Keratinocyte (primary cell): ENCODE data around the gene CLDN20. TPM values are rescaled to one million over a fixed set of nuclear protein-coding genes. Genes with fewer than 3 reads are reported as not detected.

Experiments used
- DNase-seq: peaks from one replicate; pipeline ENCODE4 v3.0.0-alpha.2; 2011; ENCODE audit warnings: low read depth, missing footprints, low spot score
- FAIRE-seq: peaks from 2 replicates; lab custom pipeline; 2011; peaks lifted over from hg19 to GRCh38; lab: Jason Lieb, UNC
- H2AFZ ChIP-seq: 2 replicates; pipeline ENCODE4 v1.6.0; 2012; ENCODE audit warnings: low read length, control low read depth, inconsistent platforms; ENCODE audit not compliant: control insufficient read depth
- H3K27ac ChIP-seq: 2 replicates; pipeline ENCODE4 v1.5.1; 2011; ENCODE audit warnings: low read length; ENCODE audit not compliant: control insufficient read depth, insufficient read depth
- H3K27me3 ChIP-seq: 3 replicates; pipeline ENCODE4 v1.6.0; 2011; ENCODE audit warnings: low read length; ENCODE audit not compliant: control insufficient read depth, insufficient read depth; ENCODE audit errors: extremely low read depth
- H3K36me3 ChIP-seq, 2 experiments: 2 replicates in 1 of 2; 3 replicates in 1 of 2; pipeline ENCODE4 v1.5.1; 2011; ENCODE audit warnings: low read length in 2 of 2, mild to moderate bottlenecking in 1 of 2; ENCODE audit not compliant: control insufficient read depth in 2 of 2, insufficient read depth in 2 of 2; ENCODE audit errors: extremely low read depth in 1 of 2
- H3K4me1 ChIP-seq: 3 replicates; pipeline ENCODE4 v1.5.1; 2011; ENCODE audit warnings: low read length; ENCODE audit not compliant: control insufficient read depth, insufficient read depth; ENCODE audit errors: extremely low read depth
- H3K4me2 ChIP-seq: 3 replicates; pipeline ENCODE4 v1.6.0; 2011; ENCODE audit warnings: low read depth, low read length; ENCODE audit not compliant: control insufficient read depth, insufficient read depth; ENCODE audit errors: extremely low read depth
- H3K4me3 ChIP-seq, 3 experiments: fragments of 200-600 bp in 1 of 3; sonication (generic) in 1 of 3; 2 replicates in 2 of 3; 3 replicates in 1 of 3; pipeline ENCODE4 v1.5.1; 2011 to 2016; ENCODE audit warnings: low read length in 3 of 3, mild to moderate bottlenecking in 3 of 3, control low read depth in 2 of 3, inconsistent platforms in 1 of 3, low read depth in 1 of 3, mixed read lengths in 1 of 3, mixed run types in 1 of 3, moderate library complexity in 1 of 3; ENCODE audit not compliant: control insufficient read depth in 2 of 3, insufficient read depth in 2 of 3; ENCODE audit errors: extremely low read depth in 1 of 3
- H3K79me2 ChIP-seq: 2 replicates; pipeline ENCODE4 v1.6.0; 2012; ENCODE audit warnings: low read length; ENCODE audit not compliant: control insufficient read depth, insufficient read depth
- H3K9ac ChIP-seq: 3 replicates; pipeline ENCODE4 v1.6.0; 2011; ENCODE audit warnings: low read length; ENCODE audit not compliant: control insufficient read depth, insufficient read depth; ENCODE audit errors: extremely low read depth
- H3K9me1 ChIP-seq: 3 replicates; pipeline ENCODE4 v1.6.0; 2011; ENCODE audit warnings: low read length; ENCODE audit not compliant: control insufficient read depth, insufficient read depth; ENCODE audit errors: extremely low read depth
- H3K9me3 ChIP-seq: 2 replicates; pipeline ENCODE4 v1.5.1; 2012; ENCODE audit warnings: low read depth, low read length; ENCODE audit not compliant: control insufficient read depth
- H4K20me1 ChIP-seq: 3 replicates; pipeline ENCODE4 v1.6.0; 2011; ENCODE audit warnings: low read length; ENCODE audit not compliant: control insufficient read depth, insufficient read depth; ENCODE audit errors: extremely low read depth
- EZH2 ChIP-seq: IDR thresholded peaks from one replicate; pipeline ENCODE4 v1.6.1; 2012; ENCODE audit warnings: inconsistent platforms, mild to moderate bottlenecking, low read length, moderate library complexity
- dilution Hi-C: fragments of 300-500 bp; cut with MboI; formaldehyde crosslinking; loops from one replicate; pipeline ENCODE4 v1.7.0; 2020; ENCODE audit warnings: low sequenced_read_pairs; ENCODE audit not compliant: extremely low pct_ligation_motif_present
- polyA plus RNA-seq, 5 experiments: library from polyadenylated mRNA; depleted of rRNA in 3 of 5; stranded (reverse) in 3 of 5; stranded (forward) in 1 of 5; unstranded in 1 of 5; fragments of >200 nt; gene quantifications; 1 replicate in 1 of 5; 2 replicates in 3 of 5; 3 replicates in 1 of 5; pipeline versions ENCODE4 v1.2.1 to v1.2.3, GENCODE V29; 2011 to 2012; ENCODE audit warnings: missing spikeins in 2 of 5, low read depth in 1 of 5, low replicate concordance in 1 of 5
- TF ChIP-seq, protein P1 (sequence below), 3 experiments: IDR thresholded peaks in 1 of 3; conservative IDR thresholded peaks in 1 of 3; optimal IDR thresholded peaks in 1 of 3; 2 replicates in 2 of 3; 3 replicates in 1 of 3; pipeline versions ENCODE3 to v1.5.1; 2011; ENCODE audit warnings: low read length in 3 of 3, mild to moderate bottlenecking in 3 of 3, moderate library complexity in 2 of 3, control low read depth in 1 of 3, inconsistent platforms in 1 of 3; ENCODE audit not compliant: insufficient read depth in 2 of 3; ENCODE audit errors: extremely low read depth in 1 of 3

Gene CLDN20
- polyA plus RNA-seq, 1 donor (not counting 4 experiments of a cell fraction or from before 2014, with no cell fraction given) = 0.09 TPM

- Histone ChIP-seq H3K36me3 (no peaks in the 10 kb centered on the region), H3K9ac (no peak overlapping the region), H3K4me3 (no peak overlapping the region), H3K4me1 (peaks cover 8% of the 10 kb centered on the region), H3K79me2 (no peaks in the 10 kb centered on the region), H4K20me1 (no peaks in the 10 kb centered on the region), H3K27ac (no peak overlapping the region), H3K9me3 (no peaks in the 10 kb centered on the region), H3K27me3 (no peaks in the 10 kb centered on the region), H2AFZ (no peak overlapping the region), H3K9me1 (no peaks in the 10 kb centered on the region), H3K4me2 (no peak overlapping the region)
- no peak for FAIRE-seq
- dilution Hi-C loops = no loop called here
- DNase-seq = no peak
- no peak for TF ChIP-seq EZH2
- TF ChIP-seq, protein P1, sequence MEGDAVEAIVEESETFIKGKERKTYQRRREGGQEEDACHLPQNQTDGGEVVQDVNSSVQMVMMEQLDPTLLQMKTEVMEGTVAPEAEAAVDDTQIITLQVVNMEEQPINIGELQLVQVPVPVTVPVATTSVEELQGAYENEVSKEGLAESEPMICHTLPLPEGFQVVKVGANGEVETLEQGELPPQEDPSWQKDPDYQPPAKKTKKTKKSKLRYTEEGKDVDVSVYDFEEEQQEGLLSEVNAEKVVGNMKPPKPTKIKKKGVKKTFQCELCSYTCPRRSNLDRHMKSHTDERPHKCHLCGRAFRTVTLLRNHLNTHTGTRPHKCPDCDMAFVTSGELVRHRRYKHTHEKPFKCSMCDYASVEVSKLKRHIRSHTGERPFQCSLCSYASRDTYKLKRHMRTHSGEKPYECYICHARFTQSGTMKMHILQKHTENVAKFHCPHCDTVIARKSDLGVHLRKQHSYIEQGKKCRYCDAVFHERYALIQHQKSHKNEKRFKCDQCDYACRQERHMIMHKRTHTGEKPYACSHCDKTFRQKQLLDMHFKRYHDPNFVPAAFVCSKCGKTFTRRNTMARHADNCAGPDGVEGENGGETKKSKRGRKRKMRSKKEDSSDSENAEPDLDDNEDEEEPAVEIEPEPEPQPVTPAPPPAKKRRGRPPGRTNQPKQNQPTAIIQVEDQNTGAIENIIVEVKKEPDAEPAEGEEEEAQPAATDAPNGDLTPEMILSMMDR (optimal IDR thresholded peaks at IDR 0.05 in 1 of 3, IDR thresholded peaks at IDR 0.05 in 1 of 3, conservative IDR thresholded peaks at IDR 0.05 in 1 of 3; ENCODE audit: extremely low read depth in 1 of 3, insufficient read depth in 2 of 3, low read length in 3 of 3) = no peak
These were observed 56.1 kb downstream of the CLDN20 start for GRCh38 chr6:155319902-155320301.

DNA sequence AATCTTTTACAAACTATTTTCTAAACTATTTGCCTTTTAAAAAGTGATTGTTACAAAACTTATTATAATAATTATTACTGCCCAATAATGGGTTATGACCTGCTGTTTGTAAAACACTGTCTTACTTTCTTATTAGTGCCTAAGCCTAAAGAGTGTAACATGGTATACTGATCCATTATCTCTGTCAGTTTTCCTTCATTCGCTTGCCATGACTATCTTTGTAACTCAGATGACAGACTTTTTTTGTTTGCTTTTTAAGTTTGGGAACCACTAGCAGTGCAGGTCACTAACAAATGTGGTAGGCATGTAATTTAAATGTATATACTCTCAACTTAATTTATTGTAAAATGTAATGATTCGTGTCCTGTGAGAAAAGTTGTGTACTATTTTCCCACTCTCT, 60.4 kb downstream of the CLDN20 start:
- no peak for DNase-seq

More for the DNA sequence above, 60.4 kb downstream of the CLDN20 start:
- H3K9ac ChIP-seq = no peak overlapping the region
- H3K9me3 ChIP-seq = no peaks in the 10 kb centered on the region
- no peak overlapping the region for H3K4me2 ChIP-seq
- H3K79me2 ChIP-seq = no peaks in the 10 kb centered on the region
- no peaks in the 10 kb centered on the region for H3K4me1 ChIP-seq
- H2AFZ ChIP-seq = no peak overlapping the region
- no peaks in the 10 kb centered on the region for H4K20me1 ChIP-seq
- H3K36me3 ChIP-seq = no peaks in the 10 kb centered on the region
- dilution Hi-C loops = no loop called here
- H3K27ac ChIP-seq = no peak overlapping the region
- FAIRE-seq = no peak
- H3K27me3 ChIP-seq = no peaks in the 10 kb centered on the region
- TF ChIP-seq, protein P1 (optimal IDR thresholded peaks at IDR 0.05 in 1 of 3, IDR thresholded peaks at IDR 0.05 in 1 of 3, conservative IDR thresholded peaks at IDR 0.05 in 1 of 3; ENCODE audit: extremely low read depth in 1 of 3, insufficient read depth in 2 of 3, low read length in 3 of 3) = no peak
- no peak for TF ChIP-seq EZH2
- no peaks in the 10 kb centered on the region for H3K9me1 ChIP-seq
- H3K4me3 ChIP-seq = no peak overlapping the region
